ENCODE data around the gene RAN. TPM values are rescaled to one million over a fixed set of nuclear protein-coding genes. Genes with fewer than 3 reads are reported as not detected.
A peak's percentile ranks its signal among the peaks of the same experiment; 100 is the strongest.

RAN gene
- total and polyA plus RNA-seq, 3 donors from 2014 or later: 289 to 966 (median 304) TPM

GRCh38 chr12:130911193-130911592 lies 39.3 kb downstream of the RAN start:
- intact Hi-C loops (cut with DNase I; ENCODE audit: low total_unique reads): loop anchor here (10.0 kb wide), 1 partner anchor 204 kb away; no protein-coding TSS in a partner anchor
- H3K27me3 ChIP-seq: no peaks in the 10 kb centered on the region
- no peak for DNase-seq
- H3K9me3 ChIP-seq: no peaks in the 10 kb centered on the region
- H3K4me3 ChIP-seq: no peak overlapping the region
- no peaks in the 10 kb centered on the region for H3K4me1 ChIP-seq
- H3K36me3 ChIP-seq (ENCODE audit: low read depth, missing control alignments): no peaks in the 10 kb centered on the region
- TF ChIP-seq POLR2A (IDR thresholded peaks at IDR 0.05) (no peak), CTCF (IDR thresholded peaks at IDR 0.05) (no peak)
- WGBS, 2 donors: 21 to 92% methylated on average over 1 of the region's 1 CpG
- no peak overlapping the region for H3K27ac ChIP-seq

GRCh38 chr12:130911933-130912332 lies 40.1 kb downstream of the RAN start:
- Histone ChIP-seq H3K27me3 (no peaks in the 10 kb centered on the region), H3K9me3 (no peaks in the 10 kb centered on the region), H3K4me3 (no peak overlapping the region), H3K4me1 (no peaks in the 10 kb centered on the region), H3K36me3 (ENCODE audit: low read depth, missing control alignments) (no peaks in the 10 kb centered on the region), H3K27ac (no peak overlapping the region)
- no peak for TF ChIP-seq POLR2A (IDR thresholded peaks at IDR 0.05)
- TF ChIP-seq CTCF (IDR thresholded peaks at IDR 0.05): no peak
- no peak for DNase-seq
- intact Hi-C loops (cut with DNase I; ENCODE audit: low total_unique reads): loop anchor here (10.0 kb wide), 1 partner anchor 203 kb away; no protein-coding TSS in a partner anchor

- H3K36me3 ChIP-seq (ENCODE audit: low read depth, missing control alignments): no peaks in the 10 kb centered on the region
- no peaks in the 10 kb centered on the region for H3K4me1 ChIP-seq
- DNase-seq: peak; percentile 70
- no peaks in the 10 kb centered on the region for H3K27me3 ChIP-seq
- no peak overlapping the region for H3K4me3 ChIP-seq
- no peak overlapping the region for H3K27ac ChIP-seq
- intact Hi-C loops (cut with DNase I; ENCODE audit: low total_unique reads): loop anchor here (10.0 kb wide), 1 partner anchor 198 kb away; no protein-coding TSS in a partner anchor
- no peaks in the 10 kb centered on the region for H3K9me3 ChIP-seq
- TF ChIP-seq POLR2A (IDR thresholded peaks at IDR 0.05): no peak
- peak; percentile 82 to 96 (median 93) for TF ChIP-seq CTCF (IDR thresholded peaks at IDR 0.05)
- 4 to 10% methylated on average over 36 of the region's 37 CpGs for WGBS, 2 donors
These were observed 44.5 kb downstream of the RAN start for GRCh38 chr12:130916241-130916911.

- Histone ChIP-seq H3K4me3 (no peak overlapping the region), H3K36me3 (ENCODE audit: low read depth, missing control alignments) (no peaks in the 10 kb centered on the region), H3K27me3 (no peaks in the 10 kb centered on the region), H3K27ac (no peak overlapping the region), H3K9me3 (no peaks in the 10 kb centered on the region), H3K4me1 (peaks cover 5% of the 10 kb centered on the region)
- TF ChIP-seq CTCF (IDR thresholded peaks at IDR 0.05) (no peak), POLR2A (IDR thresholded peaks at IDR 0.05) (no peak)
- intact Hi-C loops (cut with DNase I; ENCODE audit: low total_unique reads): loop anchor here (10.0 kb wide), 1 partner anchor 197 kb away; no protein-coding TSS in a partner anchor
- DNase-seq: no peak
- WGBS, 2 donors: 59 to 88% methylated on average over 13 of the region's 13 CpGs
These were observed 45.7 kb downstream of the RAN start for GRCh38 chr12:130917607-130918006.

GRCh38 chr12:130919086-130919485 lies 47.2 kb downstream of the RAN start:
- TF ChIP-seq CTCF (IDR thresholded peaks at IDR 0.05) (no peak), POLR2A (IDR thresholded peaks at IDR 0.05) (no peak)
- 72 to 85% methylated on average over 1 of the region's 1 CpG for WGBS, 2 donors
- Histone ChIP-seq H3K27me3 (no peaks in the 10 kb centered on the region), H3K4me3 (no peak overlapping the region), H3K9me3 (no peaks in the 10 kb centered on the region), H3K4me1 (peaks cover 17% of the 10 kb centered on the region), H3K36me3 (ENCODE audit: low read depth, missing control alignments) (no peaks in the 10 kb centered on the region), H3K27ac (no peak overlapping the region)
- no peak for DNase-seq
- intact Hi-C loops (cut with DNase I; ENCODE audit: low total_unique reads): loop anchor here (10.0 kb wide), 1 partner anchor 196 kb away; no protein-coding TSS in a partner anchor

Data from testis (tissue), 3 donors.